ENCODE results near the gene RNFT2. TPM values are rescaled to one million over a fixed set of nuclear protein-coding genes. Genes with fewer than 3 reads are reported as not detected.

The RNFT2 gene, protein sequence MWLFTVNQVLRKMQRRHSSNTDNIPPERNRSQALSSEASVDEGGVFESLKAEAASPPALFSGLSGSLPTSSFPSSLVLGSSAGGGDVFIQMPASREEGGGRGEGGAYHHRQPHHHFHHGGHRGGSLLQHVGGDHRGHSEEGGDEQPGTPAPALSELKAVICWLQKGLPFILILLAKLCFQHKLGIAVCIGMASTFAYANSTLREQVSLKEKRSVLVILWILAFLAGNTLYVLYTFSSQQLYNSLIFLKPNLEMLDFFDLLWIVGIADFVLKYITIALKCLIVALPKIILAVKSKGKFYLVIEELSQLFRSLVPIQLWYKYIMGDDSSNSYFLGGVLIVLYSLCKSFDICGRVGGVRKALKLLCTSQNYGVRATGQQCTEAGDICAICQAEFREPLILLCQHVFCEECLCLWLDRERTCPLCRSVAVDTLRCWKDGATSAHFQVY
- 7.5 and 8.7 TPM in 2 replicates for total RNA-seq

DNA sequence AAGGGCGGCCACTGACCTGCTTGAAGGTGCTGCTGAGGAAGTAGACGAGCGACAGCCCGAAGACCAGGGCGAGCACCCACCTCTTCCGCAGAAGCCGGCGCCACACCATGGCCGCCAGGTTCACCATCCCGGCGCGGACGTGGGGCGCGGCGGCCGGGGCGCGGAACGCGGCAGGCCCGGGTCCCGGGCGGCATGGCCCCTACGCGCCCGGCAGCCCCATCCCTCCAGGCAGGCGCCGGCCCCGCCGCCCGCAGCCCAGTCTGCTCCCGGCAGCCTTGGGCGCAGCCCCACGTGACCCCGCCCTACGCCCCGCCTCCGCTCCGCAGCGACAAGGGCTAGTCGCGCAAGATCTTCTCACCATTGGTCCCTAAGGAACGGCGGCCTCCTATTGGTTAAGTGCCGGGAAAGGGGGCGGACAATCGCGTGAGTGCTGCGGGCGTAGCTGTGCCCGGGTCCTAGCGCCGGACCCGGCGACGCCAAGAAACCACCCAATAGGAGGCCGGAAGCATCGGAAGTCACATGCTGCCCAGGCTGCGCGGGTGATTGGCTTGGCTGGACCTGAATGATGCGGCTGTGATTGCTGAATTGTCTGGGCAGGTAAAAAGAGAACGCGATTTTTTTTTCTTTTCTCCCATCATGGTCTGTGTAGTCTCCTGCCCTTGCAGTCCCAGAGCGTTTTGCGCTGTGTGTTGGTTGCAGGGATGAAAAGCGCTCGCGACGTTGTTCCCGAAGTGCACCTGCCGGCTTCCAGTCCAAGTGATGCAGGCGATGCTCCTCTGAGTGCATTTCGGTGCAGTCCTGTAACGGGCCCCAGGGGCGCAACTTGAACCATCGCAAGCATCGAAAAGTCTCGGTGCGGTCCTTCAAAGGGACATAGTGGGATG, at the start of gene RNFT2, which contains the start of gene SPRING1:
Gene RNFT2, plus strand, starts transcription at position 542 of the 884 bp plus-strand sequence. CDS start 2,183 bp downstream, outside the sequence.
Gene SPRING1, minus strand, starts transcription at position 296 of the 884 bp plus-strand sequence. Its CDS starts 169 bp downstream, at position 127.
- Mint-ChIP-seq H3K4me3 (peak within 1 kb of the TSS; percentile 99), H3K9me3 (no peaks in the 10 kb centered on the region)
- CTCF ChIA-PET = interaction anchor here (1.0 kb wide), 1 partner anchor 29 kb away, joined by 3 read pairs; no protein-coding TSS in a partner anchor

DNA sequence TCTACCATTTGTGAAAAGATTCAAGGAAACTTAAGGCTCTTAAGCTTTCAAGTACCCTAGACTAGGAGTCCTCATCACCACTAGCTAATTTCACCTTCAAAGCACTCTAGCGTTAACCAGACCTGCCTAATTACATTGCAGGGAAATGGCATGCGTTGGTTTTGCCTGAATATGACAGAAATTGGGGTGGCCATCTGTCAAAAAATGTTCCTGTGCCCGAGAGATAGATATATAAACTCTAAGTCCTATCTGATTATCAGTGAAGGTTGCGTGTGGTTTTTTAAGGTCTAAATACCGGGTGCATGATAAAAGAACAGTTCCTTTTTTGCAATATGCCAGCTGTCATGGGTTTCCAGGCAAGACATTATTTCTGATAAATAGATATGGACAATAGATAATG, 48.6 kb upstream of the RNFT2 start:
- no peaks in the 10 kb centered on the region for H3K36me3 Mint-ChIP-seq (ENCODE audit: low read depth)
- DNase-seq (no peak), ATAC-seq (ENCODE audit: low read depth) (no peak)
- intact Hi-C loops (cut with micrococcal nuclease) = loop anchor here (2.0 to 5.0 kb wide), 3 partner anchors 82 to 692 kb away; partner anchors contain the start of gene MED13L
- peaks cover 41% of the 10 kb centered on the region for H3K4me1 Mint-ChIP-seq
- H3K9me3 Mint-ChIP-seq = no peaks in the 10 kb centered on the region
- POLR2A ChIA-PET = interaction anchor here (0.5 to 1.3 kb wide), 2 partner anchors 12 to 629 kb away, joined by 5 read pairs; no protein-coding TSS in a partner anchor
- H3K27ac Mint-ChIP-seq = no peak overlapping the region
- TF ChIP-seq, protein P1, sequence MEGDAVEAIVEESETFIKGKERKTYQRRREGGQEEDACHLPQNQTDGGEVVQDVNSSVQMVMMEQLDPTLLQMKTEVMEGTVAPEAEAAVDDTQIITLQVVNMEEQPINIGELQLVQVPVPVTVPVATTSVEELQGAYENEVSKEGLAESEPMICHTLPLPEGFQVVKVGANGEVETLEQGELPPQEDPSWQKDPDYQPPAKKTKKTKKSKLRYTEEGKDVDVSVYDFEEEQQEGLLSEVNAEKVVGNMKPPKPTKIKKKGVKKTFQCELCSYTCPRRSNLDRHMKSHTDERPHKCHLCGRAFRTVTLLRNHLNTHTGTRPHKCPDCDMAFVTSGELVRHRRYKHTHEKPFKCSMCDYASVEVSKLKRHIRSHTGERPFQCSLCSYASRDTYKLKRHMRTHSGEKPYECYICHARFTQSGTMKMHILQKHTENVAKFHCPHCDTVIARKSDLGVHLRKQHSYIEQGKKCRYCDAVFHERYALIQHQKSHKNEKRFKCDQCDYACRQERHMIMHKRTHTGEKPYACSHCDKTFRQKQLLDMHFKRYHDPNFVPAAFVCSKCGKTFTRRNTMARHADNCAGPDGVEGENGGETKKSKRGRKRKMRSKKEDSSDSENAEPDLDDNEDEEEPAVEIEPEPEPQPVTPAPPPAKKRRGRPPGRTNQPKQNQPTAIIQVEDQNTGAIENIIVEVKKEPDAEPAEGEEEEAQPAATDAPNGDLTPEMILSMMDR (IDR thresholded peaks at IDR 0.05) = no peak
- peaks cover 22% of the 10 kb centered on the region for H3K27me3 Mint-ChIP-seq
- no peak overlapping the region for H3K4me3 Mint-ChIP-seq
- CTCF ChIA-PET = interaction anchor here (0.7 to 1.4 kb wide), 4 partner anchors 9 to 14 kb away, joined by 3 to 4 read pairs (median 3); no protein-coding TSS in a partner anchor

More for the DNA sequence above, at the start of gene RNFT2, which contains the start of gene SPRING1:
- peaks cover 31% of the 10 kb centered on the region for H3K4me1 Mint-ChIP-seq
- TF ChIP-seq, protein P1 (IDR thresholded peaks at IDR 0.05) = no peak
- peaks cover 30% of the 10 kb centered on the region for H3K36me3 Mint-ChIP-seq (ENCODE audit: low read depth)
- intact Hi-C loops (cut with micrococcal nuclease) = loop anchor here (1.0 to 5.0 kb wide), 9 partner anchors 64 to 461 kb away; partner anchors contain the start of genes FBXW8, HRK and MED13L
- peak within 1 kb of the TSS; percentile 90 for H3K27ac Mint-ChIP-seq
- H3K27me3 Mint-ChIP-seq = no peaks in the 10 kb centered on the region
- peak; percentile 97 for ATAC-seq (ENCODE audit: low read depth)
- POLR2A ChIA-PET = interaction anchor here (0.6 kb wide), 2 partner anchors 12 to 120 kb away, joined by 4 to 6 read pairs; no protein-coding TSS in a partner anchor
- DNase-seq = peak; percentile 97

DNA sequence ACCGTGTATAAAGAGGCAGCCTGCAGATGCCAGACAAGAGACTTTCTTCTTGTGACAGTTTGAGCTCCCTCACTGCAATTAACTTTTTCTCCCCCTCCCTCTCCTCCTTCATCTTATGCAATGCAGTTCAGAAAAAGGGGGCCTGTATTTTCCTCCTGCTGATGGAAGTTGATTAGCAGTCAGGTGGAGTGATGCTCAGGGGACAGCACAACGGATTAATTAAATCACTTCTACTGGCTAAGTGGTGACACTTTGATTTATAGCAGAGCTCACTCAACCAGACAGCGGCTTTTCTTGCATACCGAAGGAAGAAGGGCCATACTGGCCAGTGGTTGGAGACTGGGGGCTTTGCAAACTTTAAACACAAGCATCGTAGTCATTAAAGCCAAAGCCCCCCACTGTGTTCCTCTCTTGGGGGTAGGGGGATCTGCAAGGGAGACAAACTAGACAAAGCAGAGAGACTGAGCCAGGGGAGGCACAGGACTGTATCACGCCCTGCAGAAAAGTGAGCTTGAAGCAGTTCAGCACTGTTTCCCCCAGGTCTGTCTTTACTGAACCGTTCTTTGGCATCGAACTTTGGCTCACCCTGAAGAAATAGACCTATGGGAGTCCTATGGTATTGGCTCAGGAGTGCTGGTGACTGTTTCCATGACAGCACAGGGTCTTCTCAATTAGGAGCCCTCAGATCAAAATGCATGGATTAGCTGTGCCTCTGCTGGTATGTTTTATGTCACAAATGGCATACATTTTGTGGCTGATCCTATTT, 48.0 kb upstream of the RNFT2 start:
- TF ChIP-seq, protein P1 (IDR thresholded peaks at IDR 0.05) = no peak
- Mint-ChIP-seq H3K9me3 (no peaks in the 10 kb centered on the region), H3K36me3 (ENCODE audit: low read depth) (no peaks in the 10 kb centered on the region), H3K27ac (no peak overlapping the region), H3K4me1 (peaks cover 47% of the 10 kb centered on the region), H3K4me3 (no peak overlapping the region), H3K27me3 (peaks cover 28% of the 10 kb centered on the region)
- ChIA-PET CTCF (interaction anchor here (0.7 to 1.4 kb wide), 5 partner anchors 8 to 19 kb away, joined by 3 to 4 read pairs (median 3); no protein-coding TSS in a partner anchor), POLR2A (interaction anchor here (0.5 to 1.3 kb wide), 3 partner anchors 13 to 630 kb away, joined by 3 to 5 read pairs (median 5); no protein-coding TSS in a partner anchor)
- ATAC-seq (ENCODE audit: low read depth) (no peak), DNase-seq (no peak)
- intact Hi-C loops (cut with micrococcal nuclease) = loop anchor here (2.0 to 5.0 kb wide), 3 partner anchors 83 to 693 kb away; partner anchors contain the start of gene MED13L

DNA sequence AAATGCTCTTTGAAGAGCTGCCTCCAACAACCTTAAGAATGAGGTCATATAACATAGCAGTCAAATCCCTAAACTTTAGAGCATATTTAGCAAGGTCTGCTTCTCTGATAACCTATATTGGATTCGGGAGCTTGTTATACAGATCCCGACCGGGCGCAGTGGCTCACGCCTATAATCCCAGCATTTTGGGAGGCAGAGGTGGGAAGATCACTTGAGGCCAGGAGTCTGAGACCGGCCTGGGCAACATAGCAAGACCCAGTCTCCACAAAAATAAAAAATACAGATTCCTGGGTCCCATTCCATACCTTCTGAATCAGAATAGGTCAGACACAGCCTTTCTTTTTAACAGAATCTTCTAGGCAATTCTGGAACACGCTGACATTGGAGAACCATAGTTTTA, 46.9 kb upstream of the RNFT2 start:
- ChIA-PET CTCF (interaction anchor here (1.0 to 1.2 kb wide), 2 partner anchors 11 to 18 kb away, joined by 3 read pairs; no protein-coding TSS in a partner anchor), POLR2A (no interaction called here)
- H3K36me3 Mint-ChIP-seq (ENCODE audit: low read depth) = no peaks in the 10 kb centered on the region
- H3K27ac Mint-ChIP-seq = no peak overlapping the region
- H3K9me3 Mint-ChIP-seq = no peaks in the 10 kb centered on the region
- DNase-seq (no peak), ATAC-seq (ENCODE audit: low read depth) (no peak)
- TF ChIP-seq, protein P1 (IDR thresholded peaks at IDR 0.05) = no peak
- H3K27me3 Mint-ChIP-seq = peaks cover 34% of the 10 kb centered on the region
- H3K4me1 Mint-ChIP-seq = peaks cover 56% of the 10 kb centered on the region
- no peak overlapping the region for H3K4me3 Mint-ChIP-seq
- intact Hi-C loops (cut with micrococcal nuclease) = no loop called here
